ENCODE results near the gene RTP5. TPM values are rescaled to one million over a fixed set of nuclear protein-coding genes. Genes with fewer than 3 reads are reported as not detected.

The RTP5 gene
- total RNA-seq, 1 donor from 2014 or later: not detected

DNA sequence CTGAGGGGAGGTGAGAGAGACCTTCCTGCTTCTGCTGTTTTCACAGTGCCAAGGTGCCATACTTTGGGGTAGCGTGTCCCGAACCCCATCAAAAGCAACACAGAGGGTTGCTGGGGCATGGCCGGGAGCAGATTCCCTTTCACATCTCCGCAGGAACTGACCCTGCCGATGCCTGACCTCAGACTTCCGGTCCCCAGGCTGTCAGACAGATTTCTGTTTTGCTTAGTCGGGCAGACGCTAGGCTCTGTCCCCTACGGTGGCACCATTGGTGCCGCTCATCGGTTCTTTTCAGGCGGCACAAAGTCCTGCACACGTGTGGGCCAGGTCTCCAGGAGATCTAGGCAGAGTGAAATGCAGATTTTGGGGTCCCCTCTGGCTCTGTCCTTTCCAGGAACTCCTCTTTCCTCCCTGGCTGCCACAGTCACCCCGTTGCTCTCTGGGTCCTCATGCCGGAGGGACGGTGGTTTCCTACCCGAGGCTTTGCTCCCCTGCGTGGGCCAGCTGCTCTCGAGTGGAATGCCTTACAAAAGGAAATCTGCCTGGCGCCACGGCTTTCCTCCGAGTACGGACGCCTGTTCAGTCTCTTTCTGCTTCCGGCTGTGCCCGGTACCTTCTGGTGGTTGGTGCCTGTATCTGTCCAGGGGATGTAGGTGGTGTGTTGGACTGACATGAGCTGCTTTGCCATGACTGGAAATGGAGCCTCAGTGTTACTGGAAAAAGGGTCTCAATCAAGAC, 39.3 kb downstream of the RTP5 start:
- no peak for DNase-seq
- no peaks in the 10 kb centered on the region for H3K36me3 ChIP-seq
- no peak overlapping the region for H3K4me3 ChIP-seq
- no peak overlapping the region for H3K27ac ChIP-seq (replicated peaks)
- intact Hi-C loops (cut with micrococcal nuclease): no loop called here
- TF ChIP-seq, protein P1, sequence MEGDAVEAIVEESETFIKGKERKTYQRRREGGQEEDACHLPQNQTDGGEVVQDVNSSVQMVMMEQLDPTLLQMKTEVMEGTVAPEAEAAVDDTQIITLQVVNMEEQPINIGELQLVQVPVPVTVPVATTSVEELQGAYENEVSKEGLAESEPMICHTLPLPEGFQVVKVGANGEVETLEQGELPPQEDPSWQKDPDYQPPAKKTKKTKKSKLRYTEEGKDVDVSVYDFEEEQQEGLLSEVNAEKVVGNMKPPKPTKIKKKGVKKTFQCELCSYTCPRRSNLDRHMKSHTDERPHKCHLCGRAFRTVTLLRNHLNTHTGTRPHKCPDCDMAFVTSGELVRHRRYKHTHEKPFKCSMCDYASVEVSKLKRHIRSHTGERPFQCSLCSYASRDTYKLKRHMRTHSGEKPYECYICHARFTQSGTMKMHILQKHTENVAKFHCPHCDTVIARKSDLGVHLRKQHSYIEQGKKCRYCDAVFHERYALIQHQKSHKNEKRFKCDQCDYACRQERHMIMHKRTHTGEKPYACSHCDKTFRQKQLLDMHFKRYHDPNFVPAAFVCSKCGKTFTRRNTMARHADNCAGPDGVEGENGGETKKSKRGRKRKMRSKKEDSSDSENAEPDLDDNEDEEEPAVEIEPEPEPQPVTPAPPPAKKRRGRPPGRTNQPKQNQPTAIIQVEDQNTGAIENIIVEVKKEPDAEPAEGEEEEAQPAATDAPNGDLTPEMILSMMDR (IDR thresholded peaks at IDR 0.05; ENCODE audit: borderline replicate concordance): no peak
- no peaks in the 10 kb centered on the region for H3K4me1 ChIP-seq
- H3K9me3 ChIP-seq (replicated peaks): peaks cover 16% of the 10 kb centered on the region
- peaks cover 50% of the 10 kb centered on the region for H3K27me3 ChIP-seq (ENCODE audit: low read depth)

DNA sequence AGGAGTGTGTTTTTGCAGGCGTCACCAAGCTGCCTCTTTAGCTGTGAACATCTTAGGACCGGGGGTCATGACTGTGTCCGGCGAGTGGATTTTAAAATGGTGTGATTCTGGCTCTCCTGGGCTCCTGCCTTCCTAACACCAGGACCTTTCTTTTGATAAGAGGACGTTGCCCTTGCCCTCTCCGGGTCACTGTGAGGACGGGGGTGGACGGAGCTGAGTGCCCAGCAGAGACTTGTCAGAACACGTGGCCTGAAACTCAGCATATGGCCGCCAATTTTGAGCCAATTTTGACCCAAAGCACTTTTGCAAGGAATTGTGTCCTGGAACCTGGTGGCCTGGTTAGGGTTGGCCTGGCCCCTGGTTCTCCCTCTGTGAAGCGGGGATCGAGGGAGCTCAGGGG, 40.2 kb downstream of the RTP5 start:
- intact Hi-C loops (cut with micrococcal nuclease): no loop called here

DNA sequence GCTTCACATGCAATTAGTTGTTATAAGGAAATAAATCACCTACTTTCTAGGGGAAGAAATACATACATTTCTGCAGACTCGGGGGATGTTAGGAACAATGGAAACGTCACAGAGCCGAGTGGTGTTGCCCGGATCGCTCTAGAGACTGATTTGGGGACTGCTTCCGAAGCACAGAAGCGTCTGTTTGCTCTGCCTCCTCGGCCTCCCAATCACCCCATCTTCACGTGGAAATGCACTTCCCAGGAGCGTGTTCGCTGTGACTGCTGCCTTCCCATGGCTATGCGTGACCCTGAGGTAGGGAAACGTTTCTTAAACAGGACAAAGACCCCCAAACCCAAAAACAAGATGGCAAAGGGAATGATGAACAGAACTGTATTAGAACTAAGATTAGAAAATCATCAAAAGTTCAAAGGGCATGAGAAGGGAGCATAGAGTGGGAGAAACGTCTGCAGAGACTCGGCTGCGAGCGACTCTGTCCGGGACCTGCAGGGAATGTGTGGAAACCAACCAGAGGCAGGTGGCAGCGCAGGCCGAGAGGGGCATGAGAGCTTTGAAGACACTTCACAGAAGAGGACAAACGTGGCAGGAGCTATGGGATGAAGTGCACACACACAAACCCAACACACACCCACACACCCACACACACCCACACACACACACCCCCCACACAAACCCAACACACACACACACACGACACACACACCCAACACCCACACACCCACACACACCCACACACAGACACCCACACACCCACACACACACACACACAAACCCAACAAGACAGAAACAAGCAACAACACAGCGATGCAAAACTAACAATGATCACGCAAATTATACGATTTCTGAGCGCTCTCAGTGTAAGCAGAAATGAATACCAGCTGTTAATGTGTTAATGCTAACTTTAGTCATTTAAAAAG, 41.3 kb downstream of the RTP5 start:
- H3K4me3 ChIP-seq: no peak overlapping the region
- no peaks in the 10 kb centered on the region for H3K4me1 ChIP-seq
- no peak for DNase-seq
- H3K36me3 ChIP-seq: no peaks in the 10 kb centered on the region
- H3K9me3 ChIP-seq (replicated peaks): peaks cover 17% of the 10 kb centered on the region
- peaks cover 53% of the 10 kb centered on the region for H3K27me3 ChIP-seq (ENCODE audit: low read depth)
- TF ChIP-seq, protein P1 (IDR thresholded peaks at IDR 0.05; ENCODE audit: borderline replicate concordance): no peak
- intact Hi-C loops (cut with micrococcal nuclease): no loop called here
- no peak overlapping the region for H3K27ac ChIP-seq (replicated peaks)

More for the DNA sequence above, 40.2 kb downstream of the RTP5 start:
- no peak for DNase-seq
- Histone ChIP-seq H3K4me3 (no peak overlapping the region), H3K36me3 (no peaks in the 10 kb centered on the region), H3K4me1 (no peaks in the 10 kb centered on the region), H3K27ac (replicated peaks) (no peak overlapping the region), H3K9me3 (replicated peaks) (peaks cover 17% of the 10 kb centered on the region), H3K27me3 (ENCODE audit: low read depth) (peaks cover 55% of the 10 kb centered on the region)
- TF ChIP-seq, protein P1 (IDR thresholded peaks at IDR 0.05; ENCODE audit: borderline replicate concordance): no peak

DNA sequence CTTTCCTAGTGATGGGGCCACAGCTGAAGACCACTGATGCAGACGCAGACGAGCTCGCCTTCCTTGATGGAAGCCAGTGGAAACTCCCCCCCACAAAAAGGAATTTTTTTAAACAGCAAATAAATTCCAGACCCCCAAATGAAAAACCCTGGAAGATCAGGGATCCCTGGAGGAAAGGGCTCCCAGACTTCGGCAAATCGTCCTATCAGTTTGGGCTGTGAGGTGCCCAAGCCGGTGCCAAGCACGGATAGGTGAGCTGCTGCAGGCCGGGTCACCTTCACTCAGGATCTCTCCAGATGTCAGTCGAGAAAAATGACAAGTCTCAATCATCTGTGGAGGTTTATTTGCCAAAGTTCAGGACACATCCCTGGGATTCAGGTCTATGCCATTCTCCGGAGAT, 42.0 kb downstream of the RTP5 start:
- no peaks in the 10 kb centered on the region for H3K4me1 ChIP-seq
- H3K4me3 ChIP-seq: no peak overlapping the region
- no peak overlapping the region for H3K27ac ChIP-seq (replicated peaks)
- no peak for DNase-seq
- TF ChIP-seq, protein P1 (IDR thresholded peaks at IDR 0.05; ENCODE audit: borderline replicate concordance): no peak
- peaks cover 17% of the 10 kb centered on the region for H3K9me3 ChIP-seq (replicated peaks)
- intact Hi-C loops (cut with micrococcal nuclease): no loop called here
- H3K27me3 ChIP-seq (ENCODE audit: low read depth): peaks cover 53% of the 10 kb centered on the region
- no peaks in the 10 kb centered on the region for H3K36me3 ChIP-seq

DNA sequence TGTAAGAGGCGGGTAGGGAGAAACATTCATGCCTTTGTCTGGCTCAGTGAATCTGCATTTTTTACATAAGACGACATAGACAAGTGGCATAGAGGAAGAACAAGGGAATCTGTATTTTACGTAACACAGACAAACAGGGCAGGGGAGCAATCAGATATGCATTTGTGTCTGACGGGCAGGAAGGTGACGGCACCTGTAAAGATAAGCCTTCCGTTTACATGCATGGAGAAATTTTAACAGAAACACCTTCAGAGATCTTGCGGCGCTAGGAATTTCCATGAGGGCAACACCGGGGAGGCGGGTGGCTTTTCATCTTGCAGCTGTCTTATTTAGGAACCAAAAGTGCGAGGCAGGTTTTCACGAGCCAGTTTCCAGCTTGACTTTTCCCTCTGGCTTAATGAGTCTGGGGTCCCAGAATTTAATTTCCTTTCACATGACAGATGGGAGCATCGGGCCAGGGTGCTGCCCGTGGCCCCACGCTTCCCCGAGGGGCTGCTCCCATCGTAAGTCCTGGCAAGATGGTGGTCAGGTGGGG, 42.6 kb downstream of the RTP5 start:
- H3K27me3 ChIP-seq (ENCODE audit: low read depth): peaks cover 49% of the 10 kb centered on the region
- no peak overlapping the region for H3K4me3 ChIP-seq
- H3K27ac ChIP-seq (replicated peaks): no peak overlapping the region
- H3K9me3 ChIP-seq (replicated peaks): peaks cover 17% of the 10 kb centered on the region
- no peaks in the 10 kb centered on the region for H3K36me3 ChIP-seq
- DNase-seq: no peak
- TF ChIP-seq, protein P1 (IDR thresholded peaks at IDR 0.05; ENCODE audit: borderline replicate concordance): no peak
- intact Hi-C loops (cut with micrococcal nuclease): no loop called here
- no peaks in the 10 kb centered on the region for H3K4me1 ChIP-seq
